GM23338 (cell line): Measurements from ENCODE around the gene LRMDA.

Source experiments
- CTCF ChIP-seq, 2 experiments: fragments of 200-600 bp in 1 of 2; sonication (generic) in 1 of 2; conservative IDR thresholded peaks; 2 replicates each; pipeline versions ENCODE4 v1.5.1 to v1.6.1; 2016 to 2017; ENCODE audit warnings: antibody characterized with exemption in 2 of 2, low read depth in 2 of 2, mild to moderate bottlenecking in 2 of 2, moderate library complexity in 1 of 2
- EZH2phosphoT487 ChIP-seq: fragments of 200-600 bp; sonication (generic); IDR thresholded peaks from one replicate; pipeline ENCODE4 v1.8.1; 2018; ENCODE audit warnings: antibody characterized with exemption; ENCODE audit not compliant: unreplicated experiment
- JUNB ChIP-seq: IDR thresholded peaks from one replicate; pipeline ENCODE4 v1.6.1; 2016; ENCODE audit warnings: antibody characterized with exemption; ENCODE audit not compliant: unreplicated experiment
- POLR2AphosphoS5 ChIP-seq: IDR thresholded peaks from 2 replicates; pipeline ENCODE4 v1.6.1; 2016; ENCODE audit warnings: antibody characterized with exemption, low read depth

DNA sequence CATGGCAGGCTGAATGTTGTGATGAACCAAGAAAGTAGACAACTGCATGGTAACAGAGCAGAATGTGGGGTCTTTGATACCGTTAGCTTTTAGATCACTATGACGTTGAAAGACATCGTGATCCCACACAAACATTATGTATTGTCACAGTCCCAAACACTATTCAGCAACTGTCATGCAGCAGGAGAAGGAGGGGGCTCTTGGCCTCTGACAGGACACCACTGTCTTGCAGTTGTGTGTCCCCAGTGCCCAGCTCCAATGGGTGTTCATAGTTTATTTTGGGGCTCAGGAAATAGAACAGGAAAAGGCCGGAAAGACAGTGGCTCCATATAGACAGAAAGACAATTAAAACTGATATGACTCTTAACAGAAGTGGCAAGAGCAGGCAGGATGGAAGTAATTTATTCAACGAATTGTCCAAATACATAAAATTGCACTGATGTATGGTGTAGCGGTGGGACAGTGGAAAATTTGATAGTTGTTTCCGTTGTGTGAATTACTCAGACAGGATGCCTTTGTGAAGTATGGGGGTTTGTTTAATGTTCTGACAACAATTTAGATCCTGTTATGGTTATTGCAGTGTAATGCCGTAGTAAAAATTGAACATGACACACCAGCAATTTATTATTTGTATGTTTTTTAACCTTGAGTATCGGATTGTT is 292.0 kb downstream of the LRMDA start:
- TF ChIP-seq JUNB (no peak), CTCF (conservative IDR thresholded peaks at IDR 0.05; ENCODE audit: low read depth in 2 of 2) (no peak), POLR2AphosphoS5 (no peak), EZH2phosphoT487 (no peak)
